NCI-H187 treated with DMSO at 0.1 percent for 48 hours (cell line): ENCODE results near the gene PRSS27.
A peak's percentile ranks its signal among the peaks of the same experiment; 100 is the strongest.
"Not testable (repeated sequence)": the region's sequence is repeated elsewhere in the genome, so short reads cannot be mapped to it uniquely, and the experiment has no call there.

Source experiments
- DNase-seq: peaks from one replicate; lab custom pipeline; 2025; lab: John Stamatoyannopoulos, UW

Gene PRSS27

GRCh38 chr16:2724816-2725348 lies 4.9 kb upstream of the PRSS27 start:
- no peak for DNase-seq

GRCh38 chr16:2724088-2724676 lies 4.2 kb upstream of the PRSS27 start:
- no peak for DNase-seq

- not testable (repeated sequence) for DNase-seq
Observed at GRCh38 chr16:2721634-2722173, 1.7 kb upstream of the PRSS27 start.

GRCh38 chr16:2720719-2721633 lies 952 bp upstream of the PRSS27 start:
- DNase-seq = peak; percentile 67

- DNase-seq = no peak
Observed at GRCh38 chr16:2719328-2720063, 528 bp downstream of the PRSS27 start.

GRCh38 chr16:2717383-2718263 lies 2.4 kb downstream of the PRSS27 start:
- no peak for DNase-seq

GRCh38 chr16:2716948-2717347 lies 3.1 kb downstream of the PRSS27 start:
- DNase-seq = no peak

- DNase-seq = no peak
Observed at GRCh38 chr16:2715966-2716885, 3.8 kb downstream of the PRSS27 start.

GRCh38 chr16:2715519-2715918 lies 4.5 kb downstream of the PRSS27 start:
- no peak for DNase-seq

GRCh38 chr16:2715064-2715463 lies 5.0 kb downstream of the PRSS27 start:
- no peak for DNase-seq

GRCh38 chr16:2713985-2714774 lies 5.8 kb downstream of the PRSS27 start:
- DNase-seq = no peak

GRCh38 chr16:2713523-2713922 lies 6.5 kb downstream of the PRSS27 start:
- no peak for DNase-seq

- DNase-seq = no peak
Observed at GRCh38 chr16:2712546-2712945, 7.5 kb downstream of the PRSS27 start.

GRCh38 chr16:2712063-2712441 lies 8.0 kb downstream of the PRSS27 start:
- no peak for DNase-seq

- DNase-seq = no peak
Observed at GRCh38 chr16:2711370-2712062, 8.5 kb downstream of the PRSS27 start.

GRCh38 chr16:2710711-2711231 lies 9.3 kb downstream of the PRSS27 start:
- DNase-seq = no peak

GRCh38 chr16:2710021-2710710 lies 9.9 kb downstream of the PRSS27 start:
- DNase-seq = no peak

GRCh38 chr16:2709588-2709984 lies 10.4 kb downstream of the PRSS27 start:
- no peak for DNase-seq
